HS-5 (cell line): ENCODE measurements around the gene CXCL12.

Experiments
- DNase-seq: peaks from one replicate; pipeline ENCODE4 v3.0.0-alpha.2; 2012; ENCODE audit warnings: low read depth

CXCL12 gene

GRCh38 chr10:44385026-44385695 is at the start of gene CXCL12:
Gene CXCL12 (minus strand): TSS chr10:44385097. CDS start chr10:44385005, 92 bp downstream.
- DNase-seq = no peak

GRCh38 chr10:44427479-44427878 is 42.6 kb upstream of the CXCL12 start:
- DNase-seq = no peak

- no peak for DNase-seq
These were observed 42.1 kb upstream of the CXCL12 start for GRCh38 chr10:44427037-44427436.

GRCh38 chr10:44426247-44427034 is 41.5 kb upstream of the CXCL12 start:
- no peak for DNase-seq

- DNase-seq = no peak
These were observed 40.6 kb upstream of the CXCL12 start for GRCh38 chr10:44425466-44425865.

GRCh38 chr10:44424957-44425356 is 40.1 kb upstream of the CXCL12 start:
- no peak for DNase-seq

GRCh38 chr10:44424298-44424697 is 39.4 kb upstream of the CXCL12 start:
- no peak for DNase-seq

GRCh38 chr10:44422570-44423101 is 37.7 kb upstream of the CXCL12 start:
- no peak for DNase-seq

GRCh38 chr10:44422153-44422552 is 37.3 kb upstream of the CXCL12 start:
- DNase-seq = no peak

- no peak for DNase-seq
These were observed 35.1 kb upstream of the CXCL12 start for GRCh38 chr10:44419790-44420549.

GRCh38 chr10:44418637-44419036 is 33.7 kb upstream of the CXCL12 start:
- DNase-seq = no peak

GRCh38 chr10:44417761-44418160 is 32.9 kb upstream of the CXCL12 start:
- DNase-seq = no peak

GRCh38 chr10:44416936-44417335 is 32.0 kb upstream of the CXCL12 start:
- DNase-seq = no peak

- DNase-seq = no peak
These were observed 31.3 kb upstream of the CXCL12 start for GRCh38 chr10:44416021-44416771.

- DNase-seq = no peak
These were observed 30.2 kb upstream of the CXCL12 start for GRCh38 chr10:44415121-44415520.

GRCh38 chr10:44413416-44413815 is 28.5 kb upstream of the CXCL12 start:
- DNase-seq = no peak

GRCh38 chr10:44411251-44411650 is 26.4 kb upstream of the CXCL12 start:
- DNase-seq = no peak

GRCh38 chr10:44404741-44405437 is 20.0 kb upstream of the CXCL12 start:
- no peak for DNase-seq

- no peak for DNase-seq
These were observed 17.7 kb upstream of the CXCL12 start for GRCh38 chr10:44402465-44403195.

- DNase-seq = no peak
These were observed 15.6 kb upstream of the CXCL12 start for GRCh38 chr10:44400541-44400940.
